ENCODE data around the gene MLN.

GRCh38 chr6:33850869-33851541 is 47.2 kb upstream of the MLN start:
- no peak for TF ChIP-seq CTCF (IDR thresholded peaks at IDR 0.05; ENCODE audit: low read length)
- no peak for TF ChIP-seq EZH2 (IDR thresholded peaks at IDR 0.05; ENCODE audit: borderline replicate concordance, low read length)
